Measurements from ENCODE around the gene PDE3A. TPM values are rescaled to one million over a fixed set of nuclear protein-coding genes. Genes with fewer than 3 reads are reported as not detected.
A peak's percentile ranks its signal among the peaks of the same experiment; 100 is the strongest.

The PDE3A gene
- total and polyA plus RNA-seq, 8 donors: 4.9 to 16.5 (median 12.6) TPM

- DNase-seq: peak in 2 of 6 donors; percentile 15 to 24
- 83 to 95% methylated on average over 10 of the region's 10 CpGs for WGBS, 2 donors
- no peak overlapping the region for H3K4me3 ChIP-seq
- H3K4me1 ChIP-seq: no peaks in the 10 kb centered on the region
- H3K36me3 ChIP-seq: no peaks in the 10 kb centered on the region
- ATAC-seq: no peak
- H3K9me3 ChIP-seq: no peaks in the 10 kb centered on the region
- intact Hi-C loops (cut with DNase I): no loop called here
- H3K27ac ChIP-seq: no peak overlapping the region
- H3K27me3 ChIP-seq: no peaks in the 10 kb centered on the region
- TF ChIP-seq CTCF (IDR thresholded peaks at IDR 0.05): no peak
- FAIRE-seq: no peak
Observed at GRCh38 chr12:20555015-20555414, 186.7 kb downstream of the PDE3A start.

DNA sequence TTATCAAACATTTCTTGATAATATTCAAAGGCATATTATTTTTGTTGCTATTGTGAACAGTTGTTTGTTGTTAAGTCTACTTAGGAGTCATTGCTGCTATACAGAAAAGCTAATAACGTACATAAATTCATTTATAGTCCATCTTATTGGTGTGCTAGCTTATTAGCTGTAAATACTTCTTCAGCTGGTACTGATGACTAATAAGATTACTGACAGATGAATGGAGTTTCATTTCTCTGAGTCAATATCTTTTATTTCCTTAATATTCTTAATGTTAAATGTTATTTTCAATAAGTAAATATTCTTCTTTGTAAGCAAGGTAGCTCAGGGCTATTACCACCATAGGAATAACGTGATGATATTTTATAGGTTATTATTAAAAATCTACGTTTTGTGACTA, 187.4 kb downstream of the PDE3A start:
- H3K4me3 ChIP-seq: no peak overlapping the region
- H3K27ac ChIP-seq: no peak overlapping the region
- TF ChIP-seq CTCF (IDR thresholded peaks at IDR 0.05): no peak
- FAIRE-seq (peak; percentile 20), ATAC-seq (no peak), DNase-seq (no peak)
- intact Hi-C loops (cut with DNase I): no loop called here
- H3K36me3 ChIP-seq: no peaks in the 10 kb centered on the region
- H3K27me3 ChIP-seq: no peaks in the 10 kb centered on the region
- WGBS, 2 donors: 56 to 74% methylated on average over 3 of the region's 3 CpGs
- H3K4me1 ChIP-seq: no peaks in the 10 kb centered on the region
- H3K9me3 ChIP-seq: no peaks in the 10 kb centered on the region

GRCh38 chr12:20557096-20557495, 188.8 kb downstream of the PDE3A start:
- Histone ChIP-seq H3K27me3 (no peaks in the 10 kb centered on the region), H3K9me3 (no peaks in the 10 kb centered on the region), H3K4me1 (no peaks in the 10 kb centered on the region), H3K27ac (no peak overlapping the region), H3K4me3 (no peak overlapping the region), H3K36me3 (no peaks in the 10 kb centered on the region)
- DNase-seq (no peak), FAIRE-seq (no peak), ATAC-seq (no peak)
- TF ChIP-seq CTCF (IDR thresholded peaks at IDR 0.05): no peak
- intact Hi-C loops (cut with DNase I): no loop called here
- WGBS, 2 donors: 66 to 67% methylated on average over 1 of the region's 1 CpG

DNA sequence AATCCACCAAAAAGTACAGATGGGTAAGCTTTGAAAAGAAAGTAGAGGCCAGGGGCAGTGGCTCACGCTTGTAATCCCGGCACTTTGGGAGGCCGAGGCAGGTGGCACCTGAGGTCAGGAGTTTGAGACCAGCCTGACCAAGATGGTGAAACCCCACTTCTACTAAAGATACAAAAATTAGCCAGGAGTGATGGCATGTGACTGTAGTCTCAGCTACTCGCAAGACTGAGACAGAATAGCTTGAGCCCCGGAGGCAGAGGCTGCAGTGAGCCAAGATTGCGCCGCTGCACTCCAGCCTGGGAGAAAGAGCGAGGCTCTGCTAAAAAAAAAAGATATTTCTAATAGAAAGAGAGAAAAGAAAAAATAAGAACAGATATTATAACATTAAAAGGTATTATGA, 192.6 kb downstream of the PDE3A start:
- TF ChIP-seq CTCF (IDR thresholded peaks at IDR 0.05): no peak
- Histone ChIP-seq H3K36me3 (no peaks in the 10 kb centered on the region), H3K27ac (peak overlapping the region in 1 of 4 donors; percentile 2), H3K9me3 (no peaks in the 10 kb centered on the region), H3K4me3 (no peak overlapping the region), H3K4me1 (no peaks in the 10 kb centered on the region), H3K27me3 (no peaks in the 10 kb centered on the region)
- no peak for FAIRE-seq
- 87 to 93% methylated on average over 8 of the region's 8 CpGs for WGBS, 2 donors
- DNase-seq: peak in 1 of 6 donors; percentile 23
- intact Hi-C loops (cut with DNase I): no loop called here
- no peak for ATAC-seq

- 90 to 95% methylated on average over 3 of the region's 3 CpGs for WGBS, 2 donors
- no peak for ATAC-seq
- H3K27me3 ChIP-seq: no peaks in the 10 kb centered on the region
- TF ChIP-seq CTCF (IDR thresholded peaks at IDR 0.05): no peak
- DNase-seq: no peak
- no peak overlapping the region for H3K4me3 ChIP-seq
- H3K9me3 ChIP-seq: no peaks in the 10 kb centered on the region
- intact Hi-C loops (cut with DNase I): no loop called here
- no peak for FAIRE-seq
- H3K27ac ChIP-seq: no peak overlapping the region
- H3K36me3 ChIP-seq: no peaks in the 10 kb centered on the region
- H3K4me1 ChIP-seq: peaks cover 0 to under 1% (median 0%) of the 10 kb centered on the region in 3 donors
Observed at GRCh38 chr12:20561871-20562270, 193.5 kb downstream of the PDE3A start.

Measured in pancreas (tissue), 10 donors.